ENCODE results near the gene LRRC26.

Gene LRRC26

GRCh38 chr9:137169896-137170358, at the start of gene LRRC26:
LRRC26 (minus strand) TSS chr9:137170051; CDS start chr9:137169943, 108 bp downstream.
- DNase-seq: no peak

GRCh38 chr9:137218754-137219271, 49.0 kb upstream of the LRRC26 start:
- peak; percentile 91 for DNase-seq

GRCh38 chr9:137218212-137218753, 48.4 kb upstream of the LRRC26 start:
- DNase-seq: no peak

- DNase-seq: no peak
These were observed 47.7 kb upstream of the LRRC26 start for GRCh38 chr9:137217276-137218211.

- no peak for DNase-seq
These were observed 46.5 kb upstream of the LRRC26 start for GRCh38 chr9:137216188-137216965.

- no peak for DNase-seq
These were observed 45.5 kb upstream of the LRRC26 start for GRCh38 chr9:137215196-137215986.

- no peak for DNase-seq
These were observed 44.8 kb upstream of the LRRC26 start for GRCh38 chr9:137214620-137215019.

GRCh38 chr9:137213160-137214060, 43.6 kb upstream of the LRRC26 start:
- DNase-seq: peak; percentile 37

GRCh38 chr9:137212520-137212919, 42.7 kb upstream of the LRRC26 start:
- no peak for DNase-seq

- DNase-seq: no peak
These were observed 41.7 kb upstream of the LRRC26 start for GRCh38 chr9:137211532-137211931.

- no peak for DNase-seq
These were observed 36.8 kb upstream of the LRRC26 start for GRCh38 chr9:137206602-137207001.

- peak; percentile 93 for DNase-seq
These were observed 35.5 kb upstream of the LRRC26 start, which contains the start of the genes NDOR1 and TMEM203 for GRCh38 chr9:137205126-137206069. NDOR1 (plus strand) TSS chr9:137205700; CDS start chr9:137205778, 78 bp downstream. TMEM203 (minus strand) TSS chr9:137205648; CDS start chr9:137205414, 234 bp downstream.

- DNase-seq: no peak
These were observed 34.9 kb upstream of the LRRC26 start for GRCh38 chr9:137204731-137205125.

GRCh38 chr9:137202966-137203365, 33.1 kb upstream of the LRRC26 start:
- DNase-seq: no peak

- DNase-seq: peak; percentile 67
These were observed 31.5 kb upstream of the LRRC26 start for GRCh38 chr9:137201205-137201868.

- DNase-seq: peak; percentile 100
These were observed 30.7 kb upstream of the LRRC26 start, which contains the start of gene TPRN for GRCh38 chr9:137200311-137201204. TPRN (minus strand) TSS chr9:137200741; CDS start chr9:137200711, 30 bp downstream.

GRCh38 chr9:137199411-137200121, 29.7 kb upstream of the LRRC26 start:
- peak; percentile 61 for DNase-seq
